A172 (cell line): ENCODE results near the gene IGFL2. TPM values are rescaled to one million over a fixed set of nuclear protein-coding genes. Genes with fewer than 3 reads are reported as not detected.
"Not testable (repeated sequence)": the region's sequence is repeated elsewhere in the genome, so short reads cannot be mapped to it uniquely, and the experiment has no call there.

Experiments
- DNase-seq: peaks from one replicate; pipeline ENCODE4 v3.0.0-alpha.2; 2015; ENCODE audit warnings: low spot score
- total RNA-seq: library from RNA; depleted of rRNA; stranded (reverse); fragments of >200 nt; shearing (Covaris generic); gene quantifications from 2 replicates; pipeline ENCODE4 v1.2.3, GENCODE V29; 2014

Gene IGFL2
- total RNA-seq, 1 experiment from 2014 or later, result not detected

DNA sequence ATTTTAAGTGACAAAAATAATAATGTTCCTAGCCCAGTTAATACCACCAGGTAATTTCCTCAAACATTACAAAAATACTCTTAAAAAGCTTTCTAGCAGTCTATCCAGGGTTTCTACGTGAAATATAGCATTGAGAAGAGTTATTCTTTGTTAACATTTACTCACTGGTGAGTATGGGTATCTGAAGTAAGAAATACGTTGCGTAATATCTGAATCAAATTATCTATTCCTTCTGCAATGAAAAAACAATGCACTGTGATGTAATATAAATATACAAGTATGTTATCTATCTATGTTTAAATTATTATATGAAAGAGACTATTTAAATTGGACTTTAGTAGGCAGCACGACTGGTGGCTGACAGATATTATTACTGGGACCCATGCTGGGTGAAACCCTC is 5.7 kb upstream of the IGFL2 start:
- DNase-seq, result no peak

DNA sequence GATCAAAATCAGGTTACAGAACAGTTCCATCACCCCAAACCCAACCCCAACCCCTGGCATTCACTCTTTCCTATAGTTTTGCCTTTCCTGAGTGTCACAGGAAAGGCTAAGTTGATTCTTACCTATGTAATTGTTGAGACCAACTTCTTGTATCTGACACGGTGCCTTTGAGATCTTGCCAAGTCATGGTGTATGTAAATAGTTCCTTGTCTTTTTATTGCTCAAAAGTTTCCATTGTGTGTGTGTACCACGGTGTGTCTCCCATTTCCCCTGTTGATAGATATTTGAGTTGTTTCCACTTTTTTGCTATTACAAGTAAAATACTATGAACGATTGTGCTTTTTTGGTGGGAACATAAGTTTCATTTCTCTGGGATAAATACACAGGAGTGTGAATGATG is 3.3 kb upstream of the IGFL2 start:
- no peak for DNase-seq

GRCh38 chr19:46147166-46147740 is 785 bp upstream of the IGFL2 start:
- no peak for DNase-seq

GRCh38 chr19:46150606-46151005 is 2.6 kb downstream of the IGFL2 start:
- no peak for DNase-seq

DNA sequence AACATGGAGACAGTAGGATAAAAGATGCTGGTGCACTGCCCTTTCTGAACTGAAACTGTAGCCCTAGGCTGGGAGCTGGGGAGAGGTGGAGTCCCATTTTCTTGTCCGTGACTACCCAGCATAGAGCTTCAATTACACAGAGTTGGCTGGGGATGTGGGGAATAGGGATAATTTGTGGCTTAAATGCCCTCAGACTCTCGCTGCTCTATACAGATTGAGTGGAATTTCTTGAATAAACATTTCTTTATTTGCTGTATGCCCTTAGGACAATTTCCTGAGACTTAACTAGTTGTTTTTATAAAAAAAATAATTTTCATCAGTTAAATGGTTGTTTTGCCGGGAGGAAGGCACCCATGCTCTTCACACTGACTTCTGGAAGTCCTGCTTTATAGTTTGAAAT is 7.2 kb downstream of the IGFL2 start:
- no peak for DNase-seq

GRCh38 chr19:46159418-46160232 is 11.6 kb downstream of the IGFL2 start:
- DNase-seq, result no peak

DNA sequence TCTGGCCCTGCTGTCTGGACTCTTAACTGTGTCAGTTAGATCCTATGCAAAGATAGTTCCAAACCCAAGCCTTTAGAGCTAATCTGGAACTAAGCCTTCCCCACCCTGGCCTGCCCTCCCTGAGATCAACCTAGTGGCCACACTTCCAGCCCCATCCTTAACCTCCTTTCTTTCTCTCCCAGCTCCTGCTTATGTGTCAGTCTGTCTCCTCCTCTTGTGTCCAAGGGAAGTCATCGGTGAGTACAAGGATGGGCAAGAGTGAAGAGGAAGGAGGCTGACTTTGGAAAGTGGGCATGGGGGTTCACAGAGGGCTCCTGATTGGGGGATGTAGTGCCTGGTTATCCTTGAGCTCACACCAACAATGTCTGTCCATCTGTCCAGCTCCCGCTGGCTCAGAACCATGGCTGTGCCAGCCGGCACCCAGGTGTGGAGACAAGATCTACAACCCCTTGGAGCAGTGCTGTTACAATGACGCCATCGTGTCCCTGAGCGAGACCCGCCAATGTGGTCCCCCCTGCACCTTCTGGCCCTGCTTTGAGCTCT is 12.3 kb downstream of the IGFL2 start:
- no peak for DNase-seq

DNA sequence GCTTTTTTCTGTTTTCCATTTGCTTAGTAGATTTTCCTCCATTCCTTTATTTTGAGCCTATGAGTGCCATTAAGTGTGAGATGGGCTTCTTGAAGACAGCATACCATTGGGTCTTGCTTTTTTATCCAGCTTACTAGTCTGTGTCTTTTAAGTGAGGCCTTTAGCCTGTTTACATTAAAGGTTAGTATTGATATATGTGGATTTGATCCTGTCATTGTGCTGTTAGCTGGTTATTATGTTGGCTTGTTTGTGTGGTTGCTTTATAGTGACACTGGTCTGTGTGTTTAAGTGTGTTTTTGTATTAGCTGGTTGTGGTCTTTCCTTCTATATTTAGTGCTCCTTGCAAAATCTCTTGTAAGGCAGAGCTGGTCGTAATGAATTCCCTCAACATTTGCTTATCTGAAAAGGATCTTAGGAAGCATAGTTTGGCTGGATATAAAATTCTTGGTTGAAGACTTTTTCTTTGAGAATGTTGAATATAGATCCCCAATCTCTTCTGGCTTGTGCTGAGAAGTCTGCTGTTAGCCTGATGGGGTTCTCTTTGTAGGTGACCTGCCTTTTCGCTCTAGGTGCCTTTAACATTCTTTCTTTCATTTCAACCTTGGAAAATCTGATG is 13.7 kb downstream of the IGFL2 start:
- DNase-seq, result not testable (repeated sequence)

GRCh38 chr19:46162731-46163130 is 14.7 kb downstream of the IGFL2 start:
- DNase-seq, result no peak

DNA sequence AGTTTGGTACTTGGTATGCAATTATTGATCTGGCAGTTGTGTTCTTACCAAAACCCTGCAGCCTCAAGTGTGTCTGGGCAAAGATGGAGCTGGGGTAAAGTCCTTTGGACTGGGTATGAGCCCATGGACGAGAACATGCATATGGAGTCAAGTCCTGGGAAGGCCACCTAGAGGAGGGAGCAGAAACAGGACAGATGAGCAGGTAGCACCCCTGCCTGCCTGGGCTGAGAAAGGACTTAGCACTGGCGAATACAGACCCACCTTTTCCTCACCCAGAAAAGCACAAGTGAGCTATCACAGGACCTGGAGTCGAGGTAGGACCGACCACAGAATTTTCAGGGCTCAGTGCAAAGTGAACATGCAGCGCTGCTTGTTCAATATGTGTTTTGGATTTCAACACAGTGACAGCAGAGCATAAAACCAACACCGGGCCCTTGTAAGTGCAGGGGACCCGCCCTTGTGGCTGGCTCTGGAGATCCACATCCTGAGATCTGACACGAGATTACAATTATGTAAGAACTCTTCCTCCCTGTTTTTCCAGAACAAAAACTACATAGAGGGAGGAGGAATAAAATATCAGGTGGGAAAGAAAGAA is 25.9 kb downstream of the IGFL2 start:
- DNase-seq, result no peak

DNA sequence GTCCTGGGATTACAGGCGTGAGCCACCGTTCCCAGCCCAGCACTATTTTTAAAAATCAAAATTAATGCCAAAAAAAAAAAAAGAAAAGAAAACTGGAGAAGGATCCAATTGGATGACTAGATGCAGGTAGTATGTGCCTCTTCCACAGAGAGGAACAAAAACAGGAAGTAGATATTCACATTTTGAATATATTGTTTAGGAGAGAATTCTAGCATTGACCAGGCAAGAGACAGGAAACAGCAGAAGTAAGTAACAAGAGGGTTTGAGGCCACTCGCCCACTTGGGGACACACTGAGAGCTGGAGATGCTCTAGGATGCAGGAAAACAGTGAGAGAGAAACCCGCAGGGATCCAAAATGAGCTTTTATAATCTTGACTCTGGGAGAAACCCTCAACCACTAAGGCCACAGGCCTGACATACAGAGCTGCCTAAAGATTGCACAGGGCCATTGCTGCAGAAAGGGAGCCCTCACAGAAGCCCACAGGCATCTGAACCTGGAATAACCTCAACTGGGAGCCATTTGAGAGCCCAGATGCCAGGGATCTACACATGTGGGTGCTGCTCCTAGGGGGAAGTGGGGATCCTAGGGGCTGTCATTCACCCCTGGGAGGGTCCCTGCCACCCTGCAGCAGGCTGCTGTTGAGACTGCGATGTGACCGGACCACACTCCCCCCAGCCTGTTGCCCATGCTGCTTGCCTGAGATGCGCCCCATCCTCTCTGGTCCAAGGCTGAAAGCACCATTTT is 28.2 kb downstream of the IGFL2 start:
- DNase-seq, result no peak

DNA sequence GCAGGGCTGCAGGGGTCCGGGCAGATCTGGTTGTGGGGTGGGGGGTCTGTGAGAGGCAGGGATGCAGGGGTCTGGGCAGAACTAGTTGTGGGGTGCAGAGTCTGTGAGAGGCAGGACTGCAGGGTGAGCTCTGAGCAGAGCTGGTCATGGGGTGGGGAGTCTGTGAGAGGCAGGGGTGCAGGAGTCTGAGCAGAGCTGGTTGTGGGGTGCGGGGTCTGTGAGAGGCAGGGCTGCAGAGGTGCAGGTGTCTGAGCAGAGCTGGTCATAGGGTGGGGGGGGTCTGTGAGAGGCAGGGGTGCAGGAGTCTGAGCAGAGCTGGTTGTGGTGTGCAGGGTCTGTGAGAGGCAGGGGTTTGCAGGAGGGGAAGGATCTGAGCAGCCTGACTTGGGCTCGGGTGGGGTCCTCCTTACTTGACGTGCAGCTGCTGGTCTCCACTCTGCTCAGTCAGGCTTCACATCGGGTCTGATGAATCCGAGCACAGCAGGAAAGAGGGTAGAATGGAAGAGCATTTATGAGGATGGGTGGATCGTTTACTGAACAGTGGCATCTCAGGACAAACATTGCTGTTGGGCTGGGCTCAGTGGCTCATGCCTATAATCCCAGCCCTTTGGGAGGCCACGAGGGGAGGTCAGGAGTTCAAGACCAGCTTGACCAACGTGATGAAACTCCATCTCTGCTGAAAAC is 31.2 kb downstream of the IGFL2 start:
- no peak for DNase-seq

DNA sequence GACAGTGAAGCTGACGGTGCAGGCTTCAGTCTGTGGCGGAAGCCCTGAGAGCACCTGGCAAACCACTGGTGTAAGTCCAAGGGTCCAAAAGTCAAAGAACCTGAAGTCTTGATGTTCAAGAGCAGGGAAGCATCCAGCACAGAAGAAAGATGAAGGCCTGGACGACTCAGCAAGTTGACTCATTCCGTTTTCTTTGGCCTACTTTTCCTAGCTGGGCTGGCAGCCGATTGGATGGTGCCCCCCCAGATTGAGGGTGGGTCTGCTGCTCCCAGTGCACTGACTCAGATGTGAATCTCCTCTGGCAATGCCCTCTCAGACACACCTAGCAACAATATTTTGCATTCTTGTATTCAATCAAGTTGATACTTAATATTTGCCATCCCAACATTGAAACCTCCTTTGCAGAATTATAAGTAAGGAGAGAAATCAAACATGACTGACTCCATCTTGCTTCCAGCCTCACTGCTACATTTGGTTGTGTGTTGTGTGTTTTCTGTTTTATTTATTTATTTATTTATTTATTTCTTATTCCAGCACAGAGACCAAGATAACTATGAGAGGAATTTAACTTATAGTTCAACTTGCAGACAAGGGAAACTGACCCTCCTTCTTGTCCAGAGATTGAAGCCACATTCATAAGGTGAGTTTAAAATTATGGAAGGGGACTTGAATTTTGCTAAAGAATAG is 32.8 kb downstream of the IGFL2 start:
- DNase-seq, result peak; percentile 69

- peak; percentile 57 for DNase-seq
These were observed 33.3 kb downstream of the IGFL2 start for GRCh38 chr19:46181388-46181779.

GRCh38 chr19:46182476-46182875 is 34.4 kb downstream of the IGFL2 start:
- no peak for DNase-seq

DNA sequence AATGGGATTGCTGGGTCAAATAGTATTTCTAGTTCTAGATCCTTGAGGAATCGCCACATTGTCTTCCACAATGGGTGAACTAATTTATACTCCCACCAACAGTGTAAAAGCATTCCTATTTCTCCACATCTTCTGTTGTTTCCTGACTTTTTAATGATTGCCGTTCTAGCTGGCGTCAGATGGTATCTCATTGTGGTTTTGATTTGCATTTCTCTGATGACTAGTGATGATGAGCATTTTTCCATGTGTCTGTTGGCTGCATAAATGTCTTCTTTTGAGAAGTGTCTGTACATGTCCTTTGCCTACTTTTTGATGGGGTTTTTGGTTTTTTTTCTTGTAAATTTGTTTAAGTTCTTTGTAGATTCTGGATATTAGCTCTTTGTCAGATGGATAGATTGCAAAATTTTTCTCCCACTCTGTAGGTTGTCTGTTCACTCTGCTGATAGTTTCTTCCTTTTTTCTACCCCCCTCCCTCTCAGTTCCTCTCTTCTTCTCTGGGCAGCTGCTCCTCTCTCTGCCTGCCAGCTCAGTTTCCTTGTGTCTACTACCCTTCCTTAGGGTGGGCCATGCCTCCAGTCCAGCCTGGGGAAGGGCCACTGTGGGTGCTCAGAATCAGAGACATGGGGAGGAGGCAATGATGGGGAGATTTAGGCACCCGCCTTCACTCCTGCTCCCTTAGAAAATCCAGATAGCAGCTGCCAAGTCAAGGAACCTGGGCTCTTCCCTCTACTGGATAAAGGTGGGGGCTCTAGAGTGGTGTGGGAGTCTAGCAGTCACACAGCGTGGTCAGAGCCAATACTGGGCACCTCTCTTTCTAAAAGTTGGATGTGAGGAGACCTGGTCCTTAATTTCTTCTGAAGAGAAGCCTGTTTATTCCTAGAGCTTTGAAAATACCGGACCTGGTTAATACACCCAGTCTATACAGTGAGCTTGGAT is 37.0 kb downstream of the IGFL2 start:
- DNase-seq, result peak; percentile 24

GRCh38 chr19:46186101-46186716 is 38.2 kb downstream of the IGFL2 start:
- DNase-seq, result no peak

GRCh38 chr19:46186717-46187101 is 38.7 kb downstream of the IGFL2 start:
- no peak for DNase-seq
